GM23338 (cell line): ENCODE results near the gene ARPC5.

ENCODE experiments used
- CTCF ChIP-seq, 2 experiments: fragments of 200-600 bp in 1 of 2; sonication (generic) in 1 of 2; conservative IDR thresholded peaks; 2 replicates each; pipeline versions ENCODE4 v1.5.1 to v1.6.1; 2016 to 2017; ENCODE audit warnings: antibody characterized with exemption in 2 of 2, low read depth in 2 of 2, mild to moderate bottlenecking in 2 of 2, moderate library complexity in 1 of 2
- EZH2 ChIP-seq: fragments of 200-600 bp; sonication (generic); IDR thresholded peaks from one replicate; pipeline ENCODE4 v1.8.0; 2017; ENCODE audit warnings: antibody characterized with exemption, mild to moderate bottlenecking, low read depth; ENCODE audit not compliant: unreplicated experiment
- EZH2phosphoT487 ChIP-seq: fragments of 200-600 bp; sonication (generic); IDR thresholded peaks from one replicate; pipeline ENCODE4 v1.8.1; 2018; ENCODE audit warnings: antibody characterized with exemption; ENCODE audit not compliant: unreplicated experiment
- JUNB ChIP-seq: IDR thresholded peaks from one replicate; pipeline ENCODE4 v1.6.1; 2016; ENCODE audit warnings: antibody characterized with exemption; ENCODE audit not compliant: unreplicated experiment
- POLR2AphosphoS5 ChIP-seq: IDR thresholded peaks from 2 replicates; pipeline ENCODE4 v1.6.1; 2016; ENCODE audit warnings: antibody characterized with exemption, low read depth
- REST ChIP-seq: IDR thresholded peaks from one replicate; pipeline ENCODE4 v1.6.1; 2018; ENCODE audit warnings: antibody characterized with exemption; ENCODE audit not compliant: unreplicated experiment
- ZNF462 ChIP-seq: fragments of 250-450 bp; sonication (Bioruptor Pico); IDR thresholded peaks from 2 replicates; pipeline ENCODE4 v1.5.0; 2020; ENCODE audit warnings: mild to moderate bottlenecking, moderate library complexity

- TF ChIP-seq CTCF (conservative IDR thresholded peaks at IDR 0.05; ENCODE audit: low read depth in 2 of 2) (no peak), JUNB (no peak), ZNF462 (CRISPR knock-in tag) (no peak), REST (no peak), EZH2phosphoT487 (no peak), POLR2AphosphoS5 (no peak), EZH2 (no peak)
These were observed 39.8 kb upstream of the ARPC5 start for GRCh38 chr1:183675381-183675780.
